A549 (cell line): Measurements from ENCODE around the gene GRIK4. TPM values are rescaled to one million over a fixed set of nuclear protein-coding genes. Genes with fewer than 3 reads are reported as not detected.

Experiments
- ATAC-seq, 2 experiments: fragments of 200-7000 bp in 1 of 2; fragments of >200 bp in 1 of 2; cut with Nextera tagmentation in 1 of 2; cut with Tn5 transposase in 1 of 2; 3 replicates each; pipeline versions ENCODE4 v1.8.0 to v1.9.1; 2018 to 2020; ENCODE audit warnings: mild to moderate bottlenecking in 1 of 2, moderate library complexity in 1 of 2
- CTCF ChIA-PET: fragments of 300-600 bp; sonication (Branson Sonifier 250); formaldehyde crosslinking; extraction: SDS; loops from one replicate; lab custom pipeline; 2021; ENCODE audit warnings: antibody characterized with exemption, inconsistent platforms; lab: Yijun Ruan, JAX
- POLR2A ChIA-PET: fragments of 350-600 bp; formaldehyde crosslinking; extraction: SDS; loops from one replicate; lab custom pipeline; 2021; ENCODE audit warnings: antibody characterized with exemption, inconsistent platforms; lab: Yijun Ruan, JAX
- DNase-seq, 2 experiments: peaks; one replicate each; pipeline versions ENCODE4 v3.0.0 to v3.0.0-alpha.2; 2011 to 2016; ENCODE audit warnings: low read depth in 1 of 2, low spot score in 1 of 2
- FAIRE-seq: peaks from 2 replicates; lab custom pipeline; 2011; peaks lifted over from hg19 to GRCh38; lab: Jason Lieb, UNC
- H3K27ac ChIP-seq, 2 experiments: fragments of >200 bp; sonication (Bioruptor Twin); formaldehyde crosslinking; 3 replicates each; pipeline ENCODE4 v1.5.1; 2016 to 2017
- H3K4me1 ChIP-seq: fragments of >200 bp; sonication (Bioruptor Twin); formaldehyde crosslinking; 3 replicates; pipeline ENCODE4 v1.6.1; 2016
- H3K4me2 ChIP-seq: fragments of >200 bp; sonication (Bioruptor Twin); formaldehyde crosslinking; 3 replicates; pipeline ENCODE4 v1.6.1; 2016
- H3K4me3 ChIP-seq: fragments of >200 bp; sonication (Bioruptor Twin); formaldehyde crosslinking; 3 replicates; pipeline ENCODE4 v1.5.1; 2016
- H3K9me3 ChIP-seq: fragments of >200 bp; sonication (Bioruptor Twin); formaldehyde crosslinking; 3 replicates; pipeline ENCODE4 v1.6.1; 2016
- CBX8 ChIP-seq: fragments of 200-600 bp; sonication (generic); IDR thresholded peaks from 2 replicates; pipeline ENCODE4 v1.6.1; 2016
- CEBPB ChIP-seq, 2 experiments: fragments of >200 bp in 1 of 2; sonication (Bioruptor Twin) in 1 of 2; formaldehyde crosslinking in 1 of 2; IDR thresholded peaks; 2 replicates each; pipeline ENCODE4 v1.6.1; 2012 to 2016
- EHF ChIP-seq: fragments of 250-450 bp; sonication (Bioruptor Pico); IDR thresholded peaks from 2 replicates; pipeline ENCODE4 v1.5.0; 2020; ENCODE audit warnings: mild to moderate bottlenecking
- FOXS1 ChIP-seq: fragments of 250-450 bp; sonication (Bioruptor Pico); IDR thresholded peaks from 2 replicates; pipeline ENCODE4 v1.5.0; 2020; ENCODE audit warnings: mild to moderate bottlenecking, moderate library complexity
- GATA3 ChIP-seq: IDR thresholded peaks from 2 replicates; pipeline ENCODE4 v1.6.1; 2012; ENCODE audit warnings: borderline replicate concordance
- HDAC2 ChIP-seq: fragments of 200-600 bp; sonication (generic); IDR thresholded peaks from 2 replicates; pipeline ENCODE4 v1.6.1; 2016
- MAFK ChIP-seq: fragments of 450-650 bp; IDR thresholded peaks from 2 replicates; pipeline ENCODE4 v1.6.1; 2014; ENCODE audit not compliant: partially characterized antibody
- MYC ChIP-seq: IDR thresholded peaks from 2 replicates; pipeline ENCODE4 v1.6.1; 2012; ENCODE audit warnings: mild to moderate bottlenecking, inconsistent platforms, low read length, improper control_type of control experiment, borderline replicate concordance
- NPAS2 ChIP-seq: fragments of 250-450 bp; sonication (Bioruptor Pico); IDR thresholded peaks from 2 replicates; pipeline ENCODE4 v1.8.0; 2022; ENCODE audit warnings: mild to moderate bottlenecking, moderate library complexity, borderline replicate concordance
- POLR2A ChIP-seq: IDR thresholded peaks from 2 replicates; pipeline ENCODE4 v1.6.1; 2012; ENCODE audit warnings: mild to moderate bottlenecking, low read length
- POLR2AphosphoS2 ChIP-seq: conservative IDR thresholded peaks from 2 replicates; pipeline ENCODE4 v1.6.1; 2012; ENCODE audit warnings: low read length, improper control_type of control experiment, inconsistent platforms
- RAD21 ChIP-seq, 2 experiments: fragments of >200 bp in 1 of 2; sonication (Bioruptor Twin) in 1 of 2; formaldehyde crosslinking in 1 of 2; IDR thresholded peaks in 1 of 2; conservative IDR thresholded peaks in 1 of 2; 2 replicates in 1 of 2; 3 replicates in 1 of 2; pipeline ENCODE4 v1.6.1; 2012 to 2018; ENCODE audit warnings: inconsistent platforms in 1 of 2
- RFX5 ChIP-seq: fragments of 450-650 bp; IDR thresholded peaks from 2 replicates; pipeline ENCODE4 v1.7.1; 2014; ENCODE audit warnings: antibody characterized with exemption, mild to moderate bottlenecking, moderate library complexity
- RNF2 ChIP-seq: fragments of 200-600 bp; sonication (generic); IDR thresholded peaks from 2 replicates; pipeline ENCODE4 v1.6.1; 2016; ENCODE audit warnings: low read depth, mild to moderate bottlenecking, antibody characterized with exemption, moderate library complexity, borderline replicate concordance
- TP53 ChIP-seq: fragments of 250-450 bp; sonication (Bioruptor Pico); IDR thresholded peaks from 2 replicates; pipeline ENCODE4 v1.5.0; 2021; ENCODE audit warnings: mild to moderate bottlenecking, moderate library complexity
- ZNF302 ChIP-seq: fragments of 250-450 bp; sonication (Bioruptor Pico); IDR thresholded peaks from 2 replicates; pipeline ENCODE4 v1.9.0; 2021; ENCODE audit warnings: inconsistent platforms, mild to moderate bottlenecking, moderate library complexity
- WGBS: methylation state at CpG from one replicate; pipeline ENCODE4 v1.1.6; 2017; ENCODE audit errors: missing lambda C conversion rate; 5-methylcytosine and 5-hydroxymethylcytosine counted together
- polyA plus RNA-seq, 4 experiments: library from polyadenylated mRNA; depleted of rRNA in 3 of 4; stranded (reverse); fragments of >200 nt; fragmentation: RNase III in 1 of 4; extraction: RNeasy Plus Mini Kit Qiagen cat#74134 plus additional on column Dnase treatment in 1 of 4; gene quantifications; 2 replicates in 3 of 4; 3 replicates in 1 of 4; pipeline ENCODE4 v1.2.3, GENCODE V29; 2011 to 2017
- TF ChIP-seq, protein P1 (sequence below): fragments of 250-450 bp; sonication (Bioruptor Pico); IDR thresholded peaks from 2 replicates; pipeline ENCODE4 v1.5.0; 2021; ENCODE audit warnings: mild to moderate bottlenecking, moderate library complexity, borderline replicate concordance
- TF ChIP-seq, protein P2 (sequence below): fragments of 250-450 bp; sonication (Bioruptor Pico); IDR thresholded peaks from 2 replicates; pipeline ENCODE4 v1.5.0; 2020; ENCODE audit warnings: low read depth, mild to moderate bottlenecking, moderate library complexity
- TF ChIP-seq, protein P3 (sequence below): fragments of >200 bp; sonication (Bioruptor Twin); formaldehyde crosslinking; IDR thresholded peaks from 3 replicates; pipeline ENCODE4 v1.5.1; 2016

The GRIK4 gene
- polyA plus RNA-seq, 2 of the 4 experiments (the other 2 are of a cell fraction), result 0.01 TPM; not detected in 1

DNA sequence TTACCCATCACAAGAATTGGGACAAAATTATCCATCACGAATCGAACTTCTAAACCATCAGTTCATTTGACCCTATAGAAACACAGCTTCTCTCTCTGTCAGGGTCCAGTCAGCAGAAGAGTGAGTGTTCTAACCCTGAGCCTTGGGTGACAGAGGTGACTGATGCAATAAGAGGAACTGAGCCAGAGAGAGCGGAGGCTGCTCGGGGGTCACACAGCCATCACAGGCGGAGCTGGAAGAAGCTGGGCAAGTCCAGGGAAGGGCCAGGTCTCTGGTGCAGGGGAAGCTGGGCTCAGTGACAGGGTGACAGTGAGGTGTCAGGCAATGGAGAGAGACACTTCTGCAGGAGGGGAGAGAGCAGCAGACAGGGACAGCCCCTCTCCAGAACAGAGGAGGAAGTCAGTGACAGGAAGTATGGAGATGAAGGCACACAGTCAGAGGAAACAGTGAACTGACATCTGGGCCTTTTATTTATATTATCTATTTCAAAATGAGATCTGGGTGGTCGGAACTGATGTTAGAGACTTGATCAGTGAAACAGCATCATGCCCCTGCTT lies 328.4 kb downstream of the GRIK4 start:
- DNase-seq (no peak), FAIRE-seq (no peak), ATAC-seq (no peak)
- Histone ChIP-seq H3K4me2 (no peak overlapping the region), H3K9me3 (no peaks in the 10 kb centered on the region), H3K4me1 (no peaks in the 10 kb centered on the region), H3K27ac (no peak overlapping the region), H3K4me3 (no peak overlapping the region)
- WGBS, result 29% methylated on average over 6 of the region's 6 CpGs
- no peak for TF ChIP-seq EHF
- no peak for TF ChIP-seq CBX8
- no peak for TF ChIP-seq RAD21 (conservative IDR thresholded peaks at IDR 0.05 in 1 of 2, IDR thresholded peaks at IDR 0.05 in 1 of 2)
- TF ChIP-seq, protein P1, sequence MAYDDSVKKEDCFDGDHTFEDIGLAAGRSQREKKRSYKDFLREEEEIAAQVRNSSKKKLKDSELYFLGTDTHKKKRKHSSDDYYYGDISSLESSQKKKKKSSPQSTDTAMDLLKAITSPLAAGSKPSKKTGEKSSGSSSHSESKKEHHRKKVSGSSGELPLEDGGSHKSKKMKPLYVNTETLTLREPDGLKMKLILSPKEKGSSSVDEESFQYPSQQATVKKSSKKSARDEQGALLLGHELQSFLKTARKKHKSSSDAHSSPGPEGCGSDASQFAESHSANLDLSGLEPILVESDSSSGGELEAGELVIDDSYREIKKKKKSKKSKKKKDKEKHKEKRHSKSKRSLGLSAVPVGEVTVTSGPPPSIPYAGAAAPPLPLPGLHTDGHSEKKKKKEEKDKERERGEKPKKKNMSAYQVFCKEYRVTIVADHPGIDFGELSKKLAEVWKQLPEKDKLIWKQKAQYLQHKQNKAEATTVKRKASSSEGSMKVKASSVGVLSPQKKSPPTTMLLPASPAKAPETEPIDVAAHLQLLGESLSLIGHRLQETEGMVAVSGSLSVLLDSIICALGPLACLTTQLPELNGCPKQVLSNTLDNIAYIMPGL (CRISPR knock-in tag), result no peak
- no peak for TF ChIP-seq RNF2
- no peak for TF ChIP-seq CEBPB (IDR thresholded peaks at IDR 0.05)
- TF ChIP-seq POLR2A, result no peak
- ChIA-PET POLR2A (no interaction called here), CTCF (no interaction called here)

DNA sequence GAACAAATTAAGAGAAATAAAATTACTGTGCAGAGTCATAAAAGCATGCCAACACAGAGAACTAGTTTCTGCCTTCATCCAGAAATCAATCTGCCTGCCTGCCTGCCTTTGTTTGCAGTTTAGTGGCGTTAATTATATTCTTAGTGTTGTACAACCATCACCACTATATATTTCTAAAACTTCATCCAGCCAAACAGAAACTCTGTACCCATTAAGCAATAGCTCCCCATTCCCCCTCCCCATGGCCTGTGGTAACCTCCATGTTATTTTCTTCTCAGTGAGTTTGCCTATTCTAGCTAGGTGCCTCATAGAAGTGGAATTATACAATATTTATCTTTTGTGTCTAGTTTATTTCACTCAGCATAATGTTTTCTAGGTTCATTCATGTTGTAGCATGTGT lies 329.1 kb downstream of the GRIK4 start:
- no peak overlapping the region for H3K4me2 ChIP-seq
- WGBS, result 70% methylated on average over 1 of the region's 1 CpG
- CTCF ChIA-PET, result no interaction called here
- DNase-seq, result no peak
- FAIRE-seq, result no peak
- H3K4me3 ChIP-seq, result no peak overlapping the region
- ATAC-seq, result no peak
- no peaks in the 10 kb centered on the region for H3K4me1 ChIP-seq
- no peaks in the 10 kb centered on the region for H3K9me3 ChIP-seq
- no peak overlapping the region for H3K27ac ChIP-seq
- TF ChIP-seq RFX5 (no peak), TP53 (CRISPR knock-in tag) (no peak)
- TF ChIP-seq, all 56 proteins: peak for 0
- POLR2A ChIA-PET, result no interaction called here

DNA sequence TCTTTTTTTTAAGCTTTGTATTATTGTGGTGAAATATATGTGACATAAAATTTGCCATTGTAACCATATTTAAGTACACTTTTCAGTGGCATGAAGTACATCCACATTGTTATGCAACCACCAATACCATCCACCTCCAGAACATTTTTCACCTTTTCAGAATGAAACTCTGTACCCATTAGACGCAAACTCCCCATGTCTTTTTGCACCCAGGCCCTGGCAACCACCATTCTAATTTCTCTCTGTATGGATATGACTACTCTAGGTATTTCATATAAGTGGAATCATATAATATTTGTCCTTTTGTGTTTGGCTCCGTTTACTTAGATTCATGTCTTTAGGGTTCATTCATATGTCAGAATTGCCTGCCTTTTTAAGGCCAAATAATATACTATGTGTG lies 329.5 kb downstream of the GRIK4 start:
- DNase-seq (no peak), ATAC-seq (no peak)
- H3K4me2 ChIP-seq, result no peak overlapping the region
- POLR2A ChIA-PET, result no interaction called here
- H3K4me1 ChIP-seq, result no peaks in the 10 kb centered on the region
- H3K27ac ChIP-seq, result no peak overlapping the region
- WGBS, result 37% methylated on average over 2 of the region's 2 CpGs
- H3K4me3 ChIP-seq, result no peak overlapping the region
- H3K9me3 ChIP-seq, result no peaks in the 10 kb centered on the region
- TF ChIP-seq ZNF302 (CRISPR knock-in tag) (no peak), NPAS2 (CRISPR knock-in tag) (no peak), MAFK (no peak), FOXS1 (no peak), CEBPB (IDR thresholded peaks at IDR 0.05) (no peak), MYC (no peak), POLR2AphosphoS2 (no peak), RNF2 (no peak), GATA3 (no peak), RAD21 (conservative IDR thresholded peaks at IDR 0.05 in 1 of 2, IDR thresholded peaks at IDR 0.05 in 1 of 2) (no peak), HDAC2 (no peak)
- TF ChIP-seq, protein P2, sequence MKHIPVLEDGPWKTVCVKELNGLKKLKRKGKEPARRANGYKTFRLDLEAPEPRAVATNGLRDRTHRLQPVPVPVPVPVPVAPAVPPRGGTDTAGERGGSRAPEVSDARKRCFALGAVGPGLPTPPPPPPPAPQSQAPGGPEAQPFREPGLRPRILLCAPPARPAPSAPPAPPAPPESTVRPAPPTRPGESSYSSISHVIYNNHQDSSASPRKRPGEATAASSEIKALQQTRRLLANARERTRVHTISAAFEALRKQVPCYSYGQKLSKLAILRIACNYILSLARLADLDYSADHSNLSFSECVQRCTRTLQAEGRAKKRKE, result no peak
- TF ChIP-seq, protein P3, sequence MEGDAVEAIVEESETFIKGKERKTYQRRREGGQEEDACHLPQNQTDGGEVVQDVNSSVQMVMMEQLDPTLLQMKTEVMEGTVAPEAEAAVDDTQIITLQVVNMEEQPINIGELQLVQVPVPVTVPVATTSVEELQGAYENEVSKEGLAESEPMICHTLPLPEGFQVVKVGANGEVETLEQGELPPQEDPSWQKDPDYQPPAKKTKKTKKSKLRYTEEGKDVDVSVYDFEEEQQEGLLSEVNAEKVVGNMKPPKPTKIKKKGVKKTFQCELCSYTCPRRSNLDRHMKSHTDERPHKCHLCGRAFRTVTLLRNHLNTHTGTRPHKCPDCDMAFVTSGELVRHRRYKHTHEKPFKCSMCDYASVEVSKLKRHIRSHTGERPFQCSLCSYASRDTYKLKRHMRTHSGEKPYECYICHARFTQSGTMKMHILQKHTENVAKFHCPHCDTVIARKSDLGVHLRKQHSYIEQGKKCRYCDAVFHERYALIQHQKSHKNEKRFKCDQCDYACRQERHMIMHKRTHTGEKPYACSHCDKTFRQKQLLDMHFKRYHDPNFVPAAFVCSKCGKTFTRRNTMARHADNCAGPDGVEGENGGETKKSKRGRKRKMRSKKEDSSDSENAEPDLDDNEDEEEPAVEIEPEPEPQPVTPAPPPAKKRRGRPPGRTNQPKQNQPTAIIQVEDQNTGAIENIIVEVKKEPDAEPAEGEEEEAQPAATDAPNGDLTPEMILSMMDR, result no peak
- TF ChIP-seq, all 56 proteins: peak for 0
- CTCF ChIA-PET, result no interaction called here
- no peak for FAIRE-seq
